GM21619 (cell line): ENCODE data around the gene ZNF319.
A peak's percentile ranks its signal among the peaks of the same experiment; 100 is the strongest.
"Not testable (repeated sequence)": the region's sequence is repeated elsewhere in the genome, so short reads cannot be mapped to it uniquely, and the experiment has no call there.

Experiments used
- ATAC-seq: cut with Tn5 transposase; IDR thresholded peaks from one replicate; pipeline ENCODE4 v1.9.1; 2021; ENCODE audit not compliant: unreplicated experiment

The ZNF319 gene

DNA sequence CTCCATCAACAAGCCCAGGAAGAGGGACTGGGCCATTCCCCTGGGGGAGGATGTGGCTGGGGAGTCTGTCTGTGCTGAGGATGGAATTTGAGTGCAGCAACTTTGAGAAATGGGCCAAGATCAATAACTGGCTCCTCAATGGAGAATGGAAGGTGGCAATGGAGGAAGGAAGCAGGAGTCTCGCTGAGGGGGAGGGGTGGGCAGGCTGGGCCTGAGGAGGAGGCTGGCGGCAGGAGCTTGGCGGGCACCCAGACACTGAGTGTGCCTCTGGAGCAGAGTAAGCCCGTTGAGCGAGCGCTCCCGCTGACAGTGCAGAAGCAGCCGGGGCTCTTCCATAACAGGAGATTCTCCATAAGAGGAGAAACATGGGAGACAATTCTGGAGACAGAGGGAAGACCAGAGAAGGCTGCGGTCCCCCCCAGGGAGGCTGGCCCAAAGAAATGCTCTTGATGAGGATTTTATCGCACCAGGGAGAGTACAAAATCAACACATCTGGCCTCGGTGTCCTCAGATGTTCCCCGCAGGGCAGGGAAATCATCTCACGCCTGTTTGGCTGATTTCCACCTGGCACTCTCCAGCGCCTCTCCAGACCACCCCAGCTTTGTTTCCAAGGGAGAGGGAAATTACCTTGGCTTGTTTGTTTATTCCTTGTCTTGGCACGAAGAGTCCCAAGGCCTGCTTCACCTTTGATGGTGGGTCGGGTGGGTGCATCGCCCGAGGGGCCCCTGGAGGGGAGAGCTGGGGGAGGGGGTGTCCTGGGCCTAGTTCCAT, 22.3 kb upstream of the ZNF319 start:
- ATAC-seq: no peak

DNA sequence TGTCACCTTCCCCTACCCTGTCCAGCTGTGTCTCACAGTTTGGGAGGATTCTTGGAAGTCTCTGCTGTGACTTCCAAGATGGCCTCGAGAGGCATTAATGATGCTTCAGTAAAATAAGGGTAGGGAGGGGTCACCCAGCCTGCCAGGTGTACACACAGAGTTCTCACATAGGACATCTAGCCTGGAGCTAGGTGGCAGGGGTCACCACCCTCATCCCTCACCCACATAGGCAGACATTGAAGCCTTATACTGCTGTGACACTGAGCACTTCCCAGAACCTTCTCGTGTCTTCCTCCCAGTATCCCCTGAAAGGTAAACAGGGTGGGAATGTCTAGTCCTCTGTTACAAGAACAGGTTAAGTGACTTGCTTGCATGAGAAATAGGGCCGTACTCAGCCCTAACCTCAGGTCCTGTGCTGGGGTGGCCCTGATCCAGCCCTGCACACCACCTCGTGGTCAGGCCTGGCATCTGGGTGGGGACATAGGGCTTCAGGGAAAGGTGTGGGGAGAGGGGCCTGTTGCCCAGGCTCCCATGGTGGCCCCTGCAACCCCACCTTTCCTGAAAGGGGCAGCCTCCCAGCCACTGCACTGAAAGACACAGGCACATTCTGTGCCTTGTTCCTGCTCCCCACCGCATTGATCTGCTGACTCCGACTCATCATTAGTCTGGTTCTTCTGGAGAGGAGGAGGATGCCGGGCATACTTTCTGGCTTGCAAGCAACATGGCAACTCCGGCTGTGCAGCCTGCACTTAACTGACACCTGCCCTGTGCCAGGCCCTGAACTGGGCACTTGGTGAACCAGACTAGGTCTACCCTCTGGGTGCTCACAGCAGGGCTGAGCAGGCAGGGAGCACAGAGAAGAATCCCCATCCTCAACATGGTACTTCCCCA, 21.4 kb upstream of the ZNF319 start:
- no peak for ATAC-seq

DNA sequence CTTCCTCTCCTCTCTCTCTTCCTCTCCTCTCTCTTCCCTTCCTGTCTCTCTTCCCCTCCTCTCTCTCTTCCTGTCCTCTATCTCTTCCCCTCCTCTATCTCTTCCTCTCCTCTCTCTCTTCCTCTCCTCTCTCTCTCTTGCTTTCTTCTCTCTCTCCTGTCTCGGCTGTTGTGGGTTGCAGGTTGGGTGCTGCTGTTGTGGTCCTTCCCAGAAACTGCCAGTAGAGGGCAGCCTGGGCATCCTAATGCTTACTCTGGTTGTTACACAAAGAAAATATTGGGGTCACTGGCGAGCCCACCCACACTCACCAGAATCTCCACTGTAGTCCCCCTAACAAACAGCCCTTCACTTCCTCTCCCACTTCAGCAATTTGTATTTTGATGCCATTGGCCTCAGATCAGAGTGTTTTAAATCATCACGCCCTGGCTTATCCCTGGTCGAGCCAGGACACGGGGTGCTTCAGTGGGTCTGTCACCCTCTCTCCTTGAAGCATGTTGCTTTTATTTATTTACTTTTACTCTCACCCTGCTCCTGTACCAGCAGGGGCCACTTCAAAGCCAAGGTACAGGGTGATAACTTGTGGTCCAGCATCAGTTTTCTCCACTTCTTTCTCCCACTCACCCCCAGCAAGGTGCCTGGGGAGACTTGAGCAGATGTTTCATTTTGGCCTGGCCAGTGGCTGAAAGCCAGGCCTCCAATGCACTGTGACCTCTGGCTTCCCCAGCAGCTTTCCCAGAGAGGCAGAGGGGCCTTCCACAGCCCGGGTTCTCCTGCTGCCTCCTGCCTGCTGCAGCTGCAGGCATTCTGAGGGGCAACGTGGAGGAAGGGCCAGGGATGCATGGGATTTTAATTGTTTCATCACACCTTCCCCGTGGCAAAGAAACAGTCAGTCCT, 20.4 kb upstream of the ZNF319 start:
- no peak for ATAC-seq

DNA sequence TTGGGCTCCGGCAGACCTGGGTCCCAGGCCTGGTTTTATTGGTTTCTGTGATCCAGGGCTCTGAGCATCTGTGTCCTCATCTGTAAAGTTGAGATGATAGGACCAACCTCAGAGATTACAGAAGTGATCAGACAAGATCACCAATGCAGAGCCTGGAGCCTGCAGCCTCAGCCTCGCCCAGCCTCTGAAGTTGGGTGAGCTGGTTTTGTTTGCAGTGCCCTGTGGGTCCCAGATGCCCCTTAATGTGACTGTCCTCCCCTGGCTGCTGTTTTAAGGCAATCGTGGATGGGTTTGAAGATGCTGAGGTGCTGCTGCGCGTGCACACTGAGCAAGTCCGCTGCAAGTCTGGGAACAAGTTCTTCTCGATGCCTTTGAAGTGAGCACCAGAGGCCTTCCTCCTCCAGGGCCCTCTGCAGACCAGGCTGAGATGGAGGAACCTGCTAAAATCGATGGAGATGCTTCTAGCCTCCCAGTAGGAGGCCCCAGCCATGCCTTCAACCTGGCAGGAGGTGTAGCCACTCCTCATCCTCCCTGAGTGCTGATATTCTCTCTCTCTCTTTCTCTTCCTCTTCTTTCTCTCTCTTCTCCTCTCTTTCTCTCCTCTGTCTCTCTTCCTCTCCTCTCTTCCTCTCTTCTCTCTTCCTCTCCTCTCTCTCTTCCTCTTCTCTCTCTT, 19.5 kb upstream of the ZNF319 start:
- no peak for ATAC-seq

DNA sequence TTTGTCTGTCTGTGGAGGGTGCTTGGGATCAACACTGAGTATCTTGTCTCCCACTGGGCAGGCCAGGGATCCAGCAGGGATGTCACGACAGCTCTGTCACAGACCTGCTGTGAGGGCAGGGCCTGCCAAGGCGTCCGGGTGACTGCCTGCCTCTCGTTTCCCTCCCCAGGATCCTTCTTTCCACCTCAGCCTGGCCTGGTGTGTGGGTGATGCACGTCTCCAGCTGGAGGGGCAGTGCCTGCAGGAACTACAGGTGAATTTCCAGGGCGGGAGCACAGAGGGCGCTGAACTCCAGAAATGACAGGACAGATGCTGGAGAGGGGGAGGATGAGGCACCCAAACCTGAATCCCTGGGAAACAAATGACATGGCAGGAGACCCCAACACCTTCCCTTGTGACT, 18.3 kb upstream of the ZNF319 start:
- ATAC-seq: no peak

DNA sequence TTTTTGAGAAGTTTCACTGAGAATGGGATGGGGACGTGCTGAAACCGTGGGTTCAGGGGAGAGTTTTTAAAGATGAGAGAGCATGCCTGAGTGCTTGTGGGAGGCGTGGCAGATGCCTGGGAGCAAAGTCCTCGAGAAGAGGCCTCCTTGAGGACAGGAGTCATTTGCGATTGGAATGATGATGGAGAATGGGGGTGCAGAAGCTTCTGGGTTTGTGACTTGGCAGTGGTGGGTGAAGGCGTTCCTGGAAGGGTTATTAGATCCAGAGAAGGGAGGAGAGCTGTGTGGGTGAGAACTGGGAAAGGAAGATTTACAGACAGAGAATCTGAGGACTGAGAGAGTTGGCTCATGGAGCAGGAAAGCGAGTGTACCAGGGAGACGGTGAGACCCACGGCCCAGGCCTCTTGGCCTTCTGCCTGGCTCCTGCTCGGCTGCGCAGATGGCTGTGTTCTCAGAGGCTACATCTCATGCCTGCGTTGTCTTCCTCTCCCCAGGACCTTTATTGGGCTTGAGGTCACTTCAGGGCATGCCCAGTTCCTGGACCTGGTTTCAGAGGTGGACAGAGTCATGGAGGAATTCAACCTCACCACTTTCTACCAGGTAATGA, 16.5 kb upstream of the ZNF319 start:
- ATAC-seq: no peak

DNA sequence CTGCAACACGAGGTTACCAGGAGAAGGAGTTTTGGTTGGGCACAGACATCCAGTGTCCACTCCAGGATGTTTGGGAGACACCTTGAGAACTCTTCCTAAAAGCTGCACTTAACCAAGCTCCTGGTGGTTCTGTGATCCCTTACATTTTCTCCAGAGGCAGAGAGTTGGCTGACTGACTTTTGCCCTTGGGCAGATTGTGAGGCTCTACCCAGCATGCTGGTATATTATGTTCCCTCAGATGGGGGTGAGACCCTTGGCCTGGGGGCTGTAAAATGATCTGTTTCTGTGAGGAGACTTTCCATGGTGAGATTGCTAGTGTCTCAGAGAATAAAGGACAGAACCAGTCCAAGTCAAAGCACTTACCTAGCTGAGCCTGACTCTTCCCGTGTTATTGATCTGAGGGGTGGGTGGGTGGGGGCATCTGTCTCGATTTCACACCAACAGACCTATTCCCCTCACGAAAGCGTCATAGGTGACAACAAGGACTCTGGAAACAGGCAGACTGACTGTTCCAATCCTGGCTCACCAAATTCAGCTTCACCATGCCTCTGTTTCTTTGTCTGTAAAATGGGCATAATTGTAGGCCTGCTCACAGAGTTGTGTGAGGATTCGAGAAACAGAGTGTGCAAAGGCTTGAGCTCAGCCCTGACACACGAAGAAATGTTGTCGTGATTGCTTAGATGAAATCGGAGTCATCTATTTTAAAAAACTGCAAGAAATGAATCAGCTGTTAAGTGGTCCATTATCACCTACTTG, 12.9 kb upstream of the ZNF319 start:
- ATAC-seq: no peak

DNA sequence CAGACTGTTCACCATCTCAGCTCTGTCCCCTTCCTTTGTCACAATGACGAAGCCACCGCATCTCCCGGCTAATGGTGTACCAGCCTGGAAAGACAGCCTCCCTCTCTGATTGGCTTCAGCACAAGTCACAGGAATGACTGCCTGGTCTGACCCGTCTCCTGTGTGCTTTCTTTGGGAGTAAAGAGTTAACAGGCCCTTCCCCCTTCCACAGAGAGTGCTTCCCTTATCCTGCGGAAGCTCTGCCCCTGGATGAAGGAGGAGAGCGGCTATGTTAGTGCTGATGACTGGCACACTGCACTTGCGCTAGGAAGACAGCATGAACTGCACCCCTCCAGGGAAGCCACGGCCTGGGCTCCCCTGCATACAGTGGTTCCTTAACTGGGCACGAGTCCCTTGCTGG, 12.0 kb upstream of the ZNF319 start:
- ATAC-seq: no peak

DNA sequence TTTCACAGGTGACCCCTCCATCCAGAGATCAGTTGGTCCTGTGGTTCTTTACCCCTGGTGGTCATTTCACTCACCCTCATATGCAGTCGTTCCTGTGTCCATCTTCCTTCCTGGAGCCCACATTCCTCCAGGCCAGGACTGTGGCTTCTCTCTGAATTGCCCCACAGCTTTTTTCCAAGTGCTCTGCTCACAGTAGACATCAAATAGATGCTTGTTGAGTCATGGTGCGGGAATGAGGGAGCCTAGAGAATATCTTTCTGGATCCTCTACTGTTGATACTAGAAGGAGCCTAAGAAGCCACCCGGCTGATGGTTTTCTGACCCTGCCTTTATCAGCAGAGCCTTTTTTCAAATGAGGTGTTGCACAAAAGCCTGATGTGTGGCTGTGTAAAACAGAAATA, 11.2 kb upstream of the ZNF319 start:
- no peak for ATAC-seq

DNA sequence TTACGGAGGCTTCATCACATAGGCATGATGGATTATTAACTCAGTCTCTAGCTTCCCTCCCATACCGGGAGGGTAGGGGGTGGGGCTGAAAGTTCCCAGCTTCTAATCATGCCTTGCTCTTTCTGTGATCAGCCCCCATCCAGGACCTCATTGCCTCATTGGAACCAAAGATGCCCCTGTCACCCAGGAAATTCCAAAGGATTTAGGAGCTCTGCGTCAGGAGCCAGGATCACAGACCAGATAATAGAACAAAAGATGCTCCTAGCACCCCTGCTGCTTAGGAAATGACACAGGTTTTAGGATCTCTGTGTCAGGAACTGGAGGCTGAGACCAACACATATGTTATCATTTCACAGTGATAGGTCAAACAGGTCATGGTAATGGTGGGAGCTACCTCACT, 10.4 kb upstream of the ZNF319 start:
- no peak for ATAC-seq

DNA sequence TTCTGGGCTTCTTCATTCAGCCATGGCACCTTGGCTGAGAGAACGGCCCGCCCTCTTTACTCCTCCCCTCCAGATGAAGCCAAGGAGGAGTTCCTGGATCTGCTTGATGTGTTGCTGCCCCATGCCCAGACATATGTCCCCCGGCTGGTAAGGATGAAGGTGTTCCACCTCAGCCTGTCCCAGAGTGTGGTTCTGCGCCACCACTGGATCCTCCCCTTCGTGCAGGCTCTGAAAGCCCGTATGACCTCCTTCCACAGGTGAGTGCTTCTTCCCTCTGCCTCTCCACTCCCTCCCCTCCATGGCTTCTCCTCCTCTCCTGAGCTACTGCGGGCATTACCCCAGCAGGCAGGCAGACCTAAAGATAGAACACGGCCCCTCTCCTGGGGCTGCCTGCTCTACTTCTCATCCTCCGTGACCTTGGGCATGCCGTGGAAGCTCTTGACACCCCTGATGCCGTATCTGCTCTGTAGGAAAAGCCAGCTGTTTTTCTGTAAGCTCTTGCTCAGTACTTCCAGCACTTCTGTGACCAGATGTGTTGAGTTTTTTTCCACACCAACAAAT, 9.5 kb upstream of the ZNF319 start:
- no peak for ATAC-seq

DNA sequence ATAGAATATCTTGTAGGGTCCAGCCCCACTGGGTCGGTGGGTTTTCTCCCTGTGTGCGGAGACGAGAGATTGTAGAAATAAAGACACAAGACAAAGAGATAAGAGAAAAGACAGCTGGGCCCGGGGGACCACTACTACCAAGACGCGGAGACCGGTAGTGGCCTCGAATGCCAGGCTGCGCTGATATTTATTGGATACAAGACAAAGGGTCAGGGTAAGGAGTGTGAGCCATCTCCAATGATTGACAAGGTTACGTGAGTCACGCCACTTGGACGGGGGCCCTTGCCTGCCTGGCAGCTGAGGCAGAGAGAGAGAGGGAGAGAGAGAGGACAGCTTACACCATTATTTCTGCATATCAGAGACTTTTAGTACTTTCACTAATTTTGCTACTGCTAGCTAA, 4.3 kb upstream of the ZNF319 start:
- ATAC-seq: not testable (repeated sequence)

DNA sequence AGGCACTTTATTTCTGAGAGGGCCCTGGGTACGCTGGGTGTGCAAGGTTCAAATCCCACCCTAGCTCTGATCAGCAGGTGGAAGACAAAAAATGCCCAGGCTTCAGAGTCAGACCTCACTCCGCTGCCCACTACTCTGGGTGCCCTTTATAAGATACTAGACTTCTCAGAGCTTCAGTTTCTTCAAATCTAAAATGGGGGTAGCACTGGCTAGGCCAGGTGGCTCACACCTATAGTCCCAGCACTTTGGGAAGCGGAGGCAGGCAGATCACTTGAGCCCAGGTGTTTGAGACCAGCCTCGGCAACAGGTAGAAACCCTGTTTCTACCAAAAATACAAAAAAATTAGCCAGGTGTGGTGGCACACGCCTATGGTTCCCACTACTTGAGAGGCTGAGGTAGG, 2.5 kb upstream of the ZNF319 start:
- ATAC-seq: no peak

DNA sequence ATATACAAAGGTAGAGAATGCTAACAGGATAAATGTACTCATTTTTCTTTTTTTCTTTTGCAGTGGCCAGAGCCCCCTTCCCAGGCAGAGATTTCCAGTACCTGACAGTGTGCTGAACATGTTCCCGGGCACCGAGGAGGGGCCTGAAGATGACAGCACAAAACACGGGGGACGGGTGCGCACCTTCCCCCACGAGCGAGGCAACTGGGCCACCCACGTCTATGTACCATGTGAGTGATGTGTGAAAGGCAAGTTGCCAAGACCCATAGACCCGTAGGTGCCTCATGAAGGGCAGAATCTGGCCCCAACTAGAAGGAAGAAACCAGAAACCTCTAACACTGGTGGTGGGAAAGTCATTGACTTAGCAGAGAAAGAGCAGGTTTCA, 1.9 kb upstream of the ZNF319 start:
- no peak for ATAC-seq

DNA sequence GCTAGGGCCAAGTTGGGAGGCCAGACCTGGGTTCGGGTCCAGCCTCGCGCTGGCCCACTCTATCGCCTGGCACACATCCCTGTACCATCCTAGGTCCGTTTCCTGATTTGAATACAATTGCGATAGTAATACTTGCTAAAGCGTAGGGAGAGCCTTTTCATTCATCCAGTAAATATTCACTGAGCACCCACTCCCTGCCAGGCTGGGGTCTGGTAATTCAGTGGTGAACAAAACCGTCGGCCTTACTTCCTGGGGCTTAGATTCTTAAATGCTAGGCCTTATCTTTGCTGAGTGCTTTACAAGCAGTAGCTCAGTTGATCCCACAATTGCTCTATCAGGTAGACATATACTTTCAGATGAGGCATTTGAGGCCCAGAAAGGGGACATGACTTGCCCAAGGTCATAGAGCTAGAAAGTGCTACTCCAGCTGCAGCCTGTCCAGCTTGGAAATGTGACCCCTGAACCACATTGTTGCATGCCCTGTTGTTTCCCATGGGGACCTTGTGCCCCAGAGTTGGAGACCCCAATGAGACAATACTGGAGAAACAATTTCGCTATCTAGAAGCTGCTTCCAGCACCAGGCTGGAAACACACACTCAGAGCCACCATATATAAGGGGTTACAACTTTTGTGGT, 1.4 kb upstream of the ZNF319 start:
- ATAC-seq: no peak

DNA sequence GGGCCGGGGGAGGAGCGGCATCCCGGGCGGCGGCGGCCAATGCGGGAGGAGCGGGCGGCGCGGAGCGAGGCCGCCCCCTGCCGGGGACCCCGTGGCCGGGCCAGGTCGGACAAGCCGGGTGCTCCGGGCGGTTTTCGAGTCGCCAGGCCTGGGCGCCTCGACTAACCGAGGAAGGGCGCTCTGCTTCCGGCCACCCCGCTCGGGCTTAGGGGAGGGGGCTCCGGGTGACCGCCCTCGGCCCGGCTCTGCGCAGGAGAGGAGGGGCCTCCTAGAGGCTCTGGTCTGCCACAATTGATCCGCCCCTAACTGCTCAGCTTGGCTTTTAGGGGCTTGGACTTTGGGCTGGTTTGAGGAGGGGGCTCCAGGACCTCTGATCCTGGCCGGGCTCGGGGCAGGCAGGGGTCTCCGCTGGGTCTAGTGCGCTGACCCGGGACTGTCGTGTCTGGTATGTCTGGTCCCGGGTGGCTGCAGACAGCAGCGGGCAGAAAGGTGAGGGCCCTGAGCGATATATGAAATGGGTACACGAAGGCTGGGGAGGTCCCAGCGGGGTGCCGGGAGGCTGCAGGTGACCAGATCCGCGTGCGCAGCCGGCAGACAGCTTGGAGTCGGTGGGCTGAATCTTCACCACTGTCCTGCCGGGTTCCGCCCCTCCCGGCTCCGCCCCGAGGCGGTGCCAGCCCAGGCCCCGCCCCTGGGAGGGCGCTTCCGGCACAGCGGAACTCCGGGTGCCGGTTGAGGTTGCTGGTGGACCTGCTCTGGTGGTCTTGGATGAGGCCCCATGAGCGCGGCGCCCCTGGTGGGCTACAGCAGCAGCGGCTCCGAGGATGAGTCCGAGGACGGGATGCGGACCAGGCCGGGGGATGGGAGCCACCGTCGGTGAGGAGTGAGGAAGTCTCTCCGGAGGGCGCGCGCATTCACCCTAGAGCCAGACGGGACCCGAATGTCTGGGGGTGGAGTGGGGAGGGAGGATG, 519 bp upstream of the ZNF319 start, which contains the start of gene USB1:
USB1 (plus strand) TSS at position 702 of the 971 bp plus-strand sequence; CDS start at position 779, 77 bp downstream.
- peak; percentile 72 for ATAC-seq

DNA sequence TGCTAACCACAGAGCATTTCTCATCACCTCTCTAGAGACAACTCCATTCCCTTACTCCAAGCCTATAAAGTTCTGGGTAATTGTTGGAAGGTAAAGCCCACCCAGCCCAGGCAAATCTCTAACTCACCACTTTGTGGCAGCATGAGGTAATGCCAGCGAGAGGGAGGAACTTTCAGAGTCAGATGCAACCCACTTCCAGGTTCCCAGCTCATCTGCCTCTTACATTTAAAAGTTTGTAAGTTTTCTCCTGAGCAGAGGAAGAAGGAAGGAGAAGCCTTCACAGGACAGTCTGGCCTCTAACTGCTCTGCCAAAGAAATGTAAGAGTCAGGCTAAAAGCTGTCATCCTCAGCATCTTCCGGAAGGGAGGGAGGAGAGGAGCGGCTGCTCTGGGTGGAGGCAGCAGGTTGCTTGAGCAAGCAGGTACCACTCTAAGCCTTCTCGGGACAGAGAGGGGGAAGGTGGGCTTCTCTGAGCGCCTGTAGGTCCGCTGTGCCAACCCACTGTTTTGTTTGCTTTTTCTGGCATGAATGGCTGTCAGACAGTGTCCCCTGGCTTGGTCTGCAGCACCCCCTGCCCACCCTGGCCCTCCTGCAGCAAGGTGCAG, 1.0 kb downstream of the ZNF319 start:
- ATAC-seq: peak; percentile 1
